Endothelial cell of umbilical vein (primary cell): ENCODE results near the gene MARS1. TPM values are rescaled to one million over a fixed set of nuclear protein-coding genes. Genes with fewer than 3 reads are reported as not detected.
"Not testable (repeated sequence)": the region's sequence is repeated elsewhere in the genome, so short reads cannot be mapped to it uniquely, and the experiment has no call there.

Experiments used
- BruUV-seq: library from RNA; stranded (reverse); fragments of 400-500 nt; replicated peaks from 2 replicates; lab custom pipeline; 2021; lab: Mats Ljungman, UMichigan
- CTCF ChIA-PET: fragments of 300-600, 350-600 bp; sonication (Branson Sonifier 250); formaldehyde crosslinking; loops from one replicate; lab custom pipeline; 2021; ENCODE audit warnings: antibody characterized with exemption, inconsistent platforms; lab: Charles Lee
- POLR2A ChIA-PET: fragments of 300-600, 350-600 bp; sonication (Branson Sonifier 250); formaldehyde crosslinking; loops from one replicate; lab custom pipeline; 2021; ENCODE audit warnings: antibody characterized with exemption, inconsistent platforms; lab: Charles Lee
- DNase-seq: peaks from one replicate; pipeline ENCODE4 v3.0.0-alpha.2; 2011; ENCODE audit warnings: low read depth, low spot score
- FAIRE-seq: peaks from 2 replicates; lab custom pipeline; 2011; peaks lifted over from hg19 to GRCh38; lab: Jason Lieb, UNC
- H2AFZ ChIP-seq: 2 replicates; pipeline ENCODE4 v1.6.0; 2012; ENCODE audit warnings: low read depth, low read length, control low read depth, inconsistent platforms
- H3K27ac ChIP-seq: 2 replicates; pipeline ENCODE4 v1.5.1; 2011; ENCODE audit warnings: low read depth, mild to moderate bottlenecking, control low read depth, low read length, moderate library complexity; ENCODE audit not compliant: insufficient read depth
- H3K27me3 ChIP-seq, 2 experiments: 2 replicates each; pipeline versions ENCODE4 v1.6.0 to v1.6.1; 2011; ENCODE audit warnings: low read length in 2 of 2, mixed read lengths in 1 of 2; ENCODE audit not compliant: control insufficient read depth in 2 of 2, insufficient read depth in 2 of 2
- H3K36me3 ChIP-seq, 2 experiments: 2 replicates in 1 of 2; 3 replicates in 1 of 2; pipeline ENCODE4 v1.5.1; 2011; ENCODE audit warnings: low read length in 2 of 2, mild to moderate bottlenecking in 1 of 2, moderate library complexity in 1 of 2; ENCODE audit not compliant: control insufficient read depth in 2 of 2, insufficient read depth in 2 of 2; ENCODE audit errors: extremely low read depth in 1 of 2
- H3K4me1 ChIP-seq: 3 replicates; pipeline ENCODE4 v1.5.1; 2011; ENCODE audit warnings: mild to moderate bottlenecking, low read length; ENCODE audit not compliant: control insufficient read depth, insufficient read depth; ENCODE audit errors: extremely low read depth
- H3K4me2 ChIP-seq: 2 replicates; pipeline ENCODE4 v1.6.1; 2011; ENCODE audit warnings: low read length, control low read depth, mixed read lengths; ENCODE audit not compliant: insufficient read depth
- H3K4me3 ChIP-seq, 3 experiments: fragments of 200-600 bp in 1 of 3; sonication (generic), shearing (Covaris generic) in 1 of 3; replicated peaks in 1 of 3; 2 replicates each; pipeline ENCODE4 v1.5.1; 2011 to 2016; ENCODE audit warnings: control low read depth in 3 of 3, low read length in 3 of 3, mild to moderate bottlenecking in 2 of 3, inconsistent platforms in 1 of 3, low read depth in 1 of 3, moderate library complexity in 1 of 3; ENCODE audit not compliant: insufficient read depth in 1 of 3
- H3K79me2 ChIP-seq: 2 replicates; pipeline ENCODE4 v1.6.0; 2012; ENCODE audit warnings: low read length, inconsistent platforms; ENCODE audit not compliant: control insufficient read depth, insufficient read depth
- H3K9ac ChIP-seq: replicated peaks from 2 replicates; pipeline ENCODE3; 2011; ENCODE audit warnings: low read length, control low read depth; ENCODE audit not compliant: insufficient read depth; ENCODE audit errors: extremely low read depth
- H3K9me1 ChIP-seq: replicated peaks from 3 replicates; pipeline ENCODE4 v1.6.0; 2011; ENCODE audit warnings: mild to moderate bottlenecking, low read length; ENCODE audit not compliant: control insufficient read depth, insufficient read depth; ENCODE audit errors: extremely low read depth
- H3K9me3 ChIP-seq: replicated peaks from 2 replicates; pipeline ENCODE4 v1.5.1; 2012; ENCODE audit warnings: low read length, inconsistent platforms; ENCODE audit not compliant: control insufficient read depth, insufficient read depth
- H4K20me1 ChIP-seq: replicated peaks from 2 replicates; pipeline ENCODE3; 2011; ENCODE audit warnings: mild to moderate bottlenecking, low read length; ENCODE audit not compliant: control insufficient read depth, insufficient read depth; ENCODE audit errors: extremely low read depth
- EZH2 ChIP-seq: IDR thresholded peaks from 2 replicates; pipeline ENCODE4 v1.6.1; 2012; ENCODE audit warnings: borderline replicate concordance, low read depth, mild to moderate bottlenecking, moderate library complexity, low read length, inconsistent platforms; ENCODE audit not compliant: severe bottlenecking
- FOS ChIP-seq: IDR thresholded peaks from 2 replicates; pipeline ENCODE4 v1.6.1; 2011; ENCODE audit warnings: mild to moderate bottlenecking, low read length, moderate library complexity, borderline replicate concordance; ENCODE audit not compliant: insufficient read depth
- GATA2 ChIP-seq: IDR thresholded peaks from 2 replicates; pipeline ENCODE4 v1.7.0; 2011; ENCODE audit warnings: low read depth, mild to moderate bottlenecking, moderate library complexity, mixed read lengths, low read length; ENCODE audit not compliant: insufficient read length, insufficient read depth
- JUN ChIP-seq: IDR thresholded peaks from 2 replicates; pipeline ENCODE4 v1.6.1; 2011; ENCODE audit warnings: borderline replicate concordance, low read depth; ENCODE audit not compliant: insufficient read length, insufficient read depth
- MAX ChIP-seq: IDR thresholded peaks from 2 replicates; pipeline ENCODE4 v1.6.1; 2011; ENCODE audit not compliant: insufficient read depth, insufficient read length
- MYC ChIP-seq: IDR thresholded peaks from one replicate; pipeline ENCODE4 v1.6.1; 2011; ENCODE audit warnings: mild to moderate bottlenecking, low read depth, low read length
- POLR2A ChIP-seq: IDR thresholded peaks from 2 replicates; pipeline ENCODE4 v1.6.1; 2012; ENCODE audit warnings: low read depth, mild to moderate bottlenecking, control low read depth, low read length
- POLR2AphosphoS5 ChIP-seq: IDR thresholded peaks from 2 replicates; pipeline ENCODE4 v1.6.1; 2012; ENCODE audit warnings: low read depth, mild to moderate bottlenecking, control low read depth, low read length, moderate library complexity; ENCODE audit not compliant: insufficient read depth
- dilution Hi-C: fragments of 300-500 bp; cut with MboI; formaldehyde crosslinking; loops from one replicate; pipeline ENCODE4 v1.15.0; 2019; ENCODE audit warnings: low sequenced_read_pairs; ENCODE audit not compliant: extremely low pct_ligation_motif_present
- intact Hi-C: fragments of 100-400 bp; cut with micrococcal nuclease; formaldehyde crosslinking; loops from one replicate; pipeline ENCODE4 v1.10.0; 2022
- polyA plus RNA-seq, 4 experiments: library from polyadenylated mRNA; depleted of rRNA in 3 of 4; stranded (reverse) in 3 of 4; unstranded in 1 of 4; fragments of >200 nt; gene quantifications; 2 replicates each; pipeline versions ENCODE4 v1.2.1 to v1.2.3, GENCODE V29; 2011 to 2012; ENCODE audit warnings: missing spikeins in 1 of 4
- total RNA-seq: library from RNA; stranded (reverse); gene quantifications from 2 replicates; pipeline ENCODE4 v1.2.3, GENCODE V29; 2021
- TF ChIP-seq, protein P1 (sequence below), 2 donors: IDR thresholded peaks; 1 replicate in 1 of 2; 2 replicates in 1 of 2; pipeline ENCODE4 v1.5.1; 2011; ENCODE audit warnings: low read length in 2 of 2, mild to moderate bottlenecking in 2 of 2, moderate library complexity in 2 of 2, control low read depth in 1 of 2, inconsistent platforms in 1 of 2, low read depth in 1 of 2; ENCODE audit not compliant: insufficient read depth in 1 of 2; ENCODE audit errors: extremely low read depth in 1 of 2

The MARS1 gene
- total and polyA plus RNA-seq, 2 donors (not counting 3 experiments of a cell fraction or from before 2014, with no cell fraction given): 118 to 212 TPM

DNA sequence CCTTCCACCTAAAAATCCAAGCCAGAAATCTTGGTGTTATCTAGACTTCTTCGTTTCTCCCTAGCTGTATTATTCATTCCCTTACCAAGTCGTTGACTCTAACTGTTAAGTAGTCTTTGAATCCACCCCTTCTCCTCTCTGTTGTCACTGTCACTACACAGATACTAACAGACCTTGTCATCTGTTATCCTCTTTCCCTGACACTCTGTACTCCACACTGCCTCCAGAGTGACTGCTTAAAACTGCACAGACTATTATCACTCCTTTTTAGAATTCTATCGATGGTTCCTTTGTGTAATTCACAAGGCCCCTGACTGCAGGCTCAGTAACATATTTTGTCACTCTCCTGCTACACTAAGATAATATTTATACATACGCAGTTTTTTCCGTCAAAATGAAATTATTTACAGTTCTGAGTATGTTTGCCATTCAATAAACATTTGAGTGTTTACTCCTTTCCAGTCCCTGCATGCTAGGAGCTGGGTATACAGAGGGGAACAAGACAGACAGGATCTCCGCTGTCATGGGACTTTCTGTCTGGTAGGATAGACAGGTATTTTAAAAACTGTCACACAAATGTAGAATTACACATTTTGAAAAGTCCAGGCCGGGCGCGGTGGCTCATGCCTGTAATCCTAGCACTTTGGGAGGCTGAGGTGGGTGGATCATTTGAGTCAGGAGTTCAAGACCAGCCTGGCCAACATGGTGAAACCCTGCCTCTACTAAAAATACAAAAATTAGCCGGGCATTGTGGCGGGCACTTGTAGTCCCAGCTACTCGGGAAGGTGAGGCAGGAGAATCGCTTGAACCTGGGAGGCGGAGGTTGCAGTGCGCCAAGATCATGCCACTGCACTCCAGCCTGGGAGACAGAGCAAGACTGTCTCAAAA lies 3.8 kb downstream of the MARS1 start:
- no peaks in the 10 kb centered on the region for H3K27me3 ChIP-seq
- no peak overlapping the region for H3K4me3 ChIP-seq
- H2AFZ ChIP-seq: no peak overlapping the region
- dilution Hi-C loops: no loop called here
- H3K9me3 ChIP-seq: no peaks in the 10 kb centered on the region
- intact Hi-C loops: no loop called here
- CTCF ChIA-PET: no interaction called here
- H3K79me2 ChIP-seq: peaks cover 23% of the 10 kb centered on the region
- no peak for DNase-seq
- H3K9me1 ChIP-seq: no peaks in the 10 kb centered on the region
- H4K20me1 ChIP-seq: no peaks in the 10 kb centered on the region
- H3K27ac ChIP-seq: no peak overlapping the region
- no peak overlapping the region for H3K4me2 ChIP-seq
- peaks cover 13 to 18% of the 10 kb centered on the region in 2 experiments for H3K36me3 ChIP-seq
- H3K9ac ChIP-seq: no peak overlapping the region
- BruUV-seq: no TSS peak
- FAIRE-seq: no peak
- POLR2A ChIA-PET: no interaction called here
- TF ChIP-seq, protein P1, sequence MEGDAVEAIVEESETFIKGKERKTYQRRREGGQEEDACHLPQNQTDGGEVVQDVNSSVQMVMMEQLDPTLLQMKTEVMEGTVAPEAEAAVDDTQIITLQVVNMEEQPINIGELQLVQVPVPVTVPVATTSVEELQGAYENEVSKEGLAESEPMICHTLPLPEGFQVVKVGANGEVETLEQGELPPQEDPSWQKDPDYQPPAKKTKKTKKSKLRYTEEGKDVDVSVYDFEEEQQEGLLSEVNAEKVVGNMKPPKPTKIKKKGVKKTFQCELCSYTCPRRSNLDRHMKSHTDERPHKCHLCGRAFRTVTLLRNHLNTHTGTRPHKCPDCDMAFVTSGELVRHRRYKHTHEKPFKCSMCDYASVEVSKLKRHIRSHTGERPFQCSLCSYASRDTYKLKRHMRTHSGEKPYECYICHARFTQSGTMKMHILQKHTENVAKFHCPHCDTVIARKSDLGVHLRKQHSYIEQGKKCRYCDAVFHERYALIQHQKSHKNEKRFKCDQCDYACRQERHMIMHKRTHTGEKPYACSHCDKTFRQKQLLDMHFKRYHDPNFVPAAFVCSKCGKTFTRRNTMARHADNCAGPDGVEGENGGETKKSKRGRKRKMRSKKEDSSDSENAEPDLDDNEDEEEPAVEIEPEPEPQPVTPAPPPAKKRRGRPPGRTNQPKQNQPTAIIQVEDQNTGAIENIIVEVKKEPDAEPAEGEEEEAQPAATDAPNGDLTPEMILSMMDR (IDR thresholded peaks at IDR 0.05; ENCODE audit: extremely low read depth in 1 of 2, insufficient read depth in 1 of 2, low read depth in 1 of 2, low read length in 2 of 2): no peak
- TF ChIP-seq GATA2: no peak
- no peak for TF ChIP-seq EZH2
- no peak for TF ChIP-seq POLR2A
- no peak for TF ChIP-seq POLR2AphosphoS5
- TF ChIP-seq MYC: no peak
- TF ChIP-seq FOS: no peak
- TF ChIP-seq JUN: no peak
- no peak for TF ChIP-seq MAX
- peaks cover 9% of the 10 kb centered on the region for H3K4me1 ChIP-seq

- H3K9me1 ChIP-seq, H3K4me2 ChIP-seq, DNase-seq, intact Hi-C loops, H3K27ac ChIP-seq, H3K27me3 ChIP-seq, H4K20me1 ChIP-seq, H3K9ac ChIP-seq, FAIRE-seq, H3K4me3 ChIP-seq, H3K79me2 ChIP-seq, H3K4me1 ChIP-seq, CTCF ChIA-PET, POLR2A ChIA-PET, H2AFZ ChIP-seq, H3K9me3 ChIP-seq, BruUV-seq, dilution Hi-C loops: not testable (repeated sequence)
- H3K36me3 ChIP-seq: peaks cover 25 to 26% of the 10 kb centered on the region in 2 experiments
Observed at GRCh38 chr12:57495051-57495701, 7.3 kb downstream of the MARS1 start.
